Thyroid gland (tissue), 4 donors: ENCODE results near the gene SLX4. TPM values are rescaled to one million over a fixed set of nuclear protein-coding genes. Genes with fewer than 3 reads are reported as not detected.

ENCODE experiments used
- DNase-seq, 2 donors: peaks; one replicate each; pipeline ENCODE4 v3.0.0-alpha.2; 2019
- H3K27ac ChIP-seq, 3 donors: fragments of 200-600 bp; sonication (generic); 1 replicate in 2 of 3; 2 replicates in 1 of 3; pipeline ENCODE4 v1.5.1; 2016 to 2019; ENCODE audit warnings: mild to moderate bottlenecking in 1 of 3, moderate library complexity in 1 of 3
- H3K27me3 ChIP-seq: fragments of 200-600 bp; sonication (generic); one replicate; pipeline ENCODE4 v1.5.1; 2019
- H3K36me3 ChIP-seq, 2 donors: fragments of 200-600 bp; sonication (generic); one replicate each; pipeline ENCODE4 v1.5.1; 2016 to 2019
- H3K4me1 ChIP-seq, 2 donors: fragments of 200-600 bp; sonication (generic); one replicate each; pipeline ENCODE4 v1.5.1; 2017 to 2019
- H3K4me3 ChIP-seq, 3 donors: fragments of 200-600 bp; sonication (generic); replicated peaks in 1 of 3; 1 replicate in 2 of 3; 2 replicates in 1 of 3; pipeline ENCODE4 v1.5.1; 2016; ENCODE audit warnings: mild to moderate bottlenecking in 1 of 3
- H3K9me3 ChIP-seq: fragments of 200-600 bp; sonication (generic); one replicate; pipeline ENCODE4 v1.5.1; 2017
- POLR2A ChIP-seq, 2 donors: fragments of 450-650 bp; IDR thresholded peaks; one replicate each; pipeline ENCODE4 v1.6.1; 2017; ENCODE audit warnings: antibody characterized with exemption in 2 of 2, mild to moderate bottlenecking in 2 of 2, moderate library complexity in 1 of 2
- WGBS, 2 donors: methylation state at CpG; one replicate each; pipeline ENCODE4 v1.1.5; 2017; 5-methylcytosine and 5-hydroxymethylcytosine counted together
- intact Hi-C: fragments of 100-400 bp; cut with DNase I; formaldehyde crosslinking; loops from one replicate; pipeline ENCODE4 v1.15.1; 2023
- total RNA-seq, 4 donors: library from RNA; depleted of rRNA; stranded (reverse); fragments of >200 nt; gene quantifications; one replicate each; pipeline ENCODE4 v1.2.3, GENCODE V29; 2016
- TF ChIP-seq, protein P1 (sequence below), 6 experiments: fragments of 200-600 bp in 3 of 6; fragments of 450-650 bp in 3 of 6; sonication (generic) in 3 of 6; IDR thresholded peaks; one replicate each; pipeline ENCODE4 v1.5.1; 2016 to 2019; ENCODE audit warnings: antibody characterized with exemption in 6 of 6, mild to moderate bottlenecking in 2 of 6, inconsistent platforms in 1 of 6, moderate library complexity in 1 of 6

The SLX4 gene
- total RNA-seq, 4 donors from 2014 or later, result 2.7 to 4.9 (median 4.5) TPM

DNA sequence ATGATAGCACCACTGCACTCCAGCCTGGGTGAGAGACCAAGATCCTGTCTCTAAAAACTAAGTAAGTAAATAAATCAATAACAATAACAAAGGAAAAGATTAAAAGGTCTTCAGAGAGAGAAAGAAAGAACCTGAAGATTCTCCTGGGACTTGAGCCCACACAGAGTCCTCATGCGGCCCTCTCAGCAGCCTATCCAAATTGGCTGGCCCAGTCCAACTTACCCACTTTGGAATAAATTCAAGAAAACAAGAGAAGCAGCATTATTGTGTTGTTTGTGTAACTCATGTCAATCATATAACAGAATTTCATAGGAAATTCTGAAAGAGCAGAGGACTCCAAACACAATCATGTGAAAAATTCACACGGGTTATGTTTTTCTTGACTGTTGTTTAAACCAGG is 3.8 kb downstream of the SLX4 start:
- DNase-seq, result no peak
- no peaks in the 10 kb centered on the region for H3K27me3 ChIP-seq
- 85 to 88% methylated on average over 2 of the region's 2 CpGs for WGBS, 2 donors
- intact Hi-C loops, result no loop called here
- H3K4me1 ChIP-seq, result peaks cover 7 to 19% of the 10 kb centered on the region in 2 donors
- H3K4me3 ChIP-seq, result no peak overlapping the region
- no peaks in the 10 kb centered on the region for H3K9me3 ChIP-seq
- H3K27ac ChIP-seq, result no peak overlapping the region
- peaks cover 0 to 5% of the 10 kb centered on the region in 2 donors for H3K36me3 ChIP-seq
- TF ChIP-seq, protein P1, sequence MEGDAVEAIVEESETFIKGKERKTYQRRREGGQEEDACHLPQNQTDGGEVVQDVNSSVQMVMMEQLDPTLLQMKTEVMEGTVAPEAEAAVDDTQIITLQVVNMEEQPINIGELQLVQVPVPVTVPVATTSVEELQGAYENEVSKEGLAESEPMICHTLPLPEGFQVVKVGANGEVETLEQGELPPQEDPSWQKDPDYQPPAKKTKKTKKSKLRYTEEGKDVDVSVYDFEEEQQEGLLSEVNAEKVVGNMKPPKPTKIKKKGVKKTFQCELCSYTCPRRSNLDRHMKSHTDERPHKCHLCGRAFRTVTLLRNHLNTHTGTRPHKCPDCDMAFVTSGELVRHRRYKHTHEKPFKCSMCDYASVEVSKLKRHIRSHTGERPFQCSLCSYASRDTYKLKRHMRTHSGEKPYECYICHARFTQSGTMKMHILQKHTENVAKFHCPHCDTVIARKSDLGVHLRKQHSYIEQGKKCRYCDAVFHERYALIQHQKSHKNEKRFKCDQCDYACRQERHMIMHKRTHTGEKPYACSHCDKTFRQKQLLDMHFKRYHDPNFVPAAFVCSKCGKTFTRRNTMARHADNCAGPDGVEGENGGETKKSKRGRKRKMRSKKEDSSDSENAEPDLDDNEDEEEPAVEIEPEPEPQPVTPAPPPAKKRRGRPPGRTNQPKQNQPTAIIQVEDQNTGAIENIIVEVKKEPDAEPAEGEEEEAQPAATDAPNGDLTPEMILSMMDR (IDR thresholded peaks at IDR 0.05), result no peak
- TF ChIP-seq POLR2A (IDR thresholded peaks at IDR 0.05), result no peak

DNA sequence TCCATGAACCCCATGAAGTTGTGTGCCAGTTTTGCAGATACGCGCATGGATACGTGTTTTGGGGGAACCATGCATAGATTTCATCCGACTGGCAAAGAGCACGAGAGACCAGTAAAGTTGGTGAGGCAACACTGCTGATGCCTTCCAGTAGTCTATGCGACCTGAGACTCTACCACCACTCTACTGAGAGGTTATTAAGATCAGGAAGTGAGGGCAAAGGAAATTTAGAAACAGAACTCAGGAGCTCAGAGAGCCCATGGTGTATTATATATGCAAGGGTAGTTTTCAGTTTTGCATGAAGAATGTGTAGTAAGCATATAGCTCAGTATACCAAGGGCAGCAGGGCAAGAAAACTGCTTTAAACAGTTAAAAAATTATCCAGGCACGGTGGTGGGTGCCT is 4.2 kb downstream of the SLX4 start:
- TF ChIP-seq, protein P1 (IDR thresholded peaks at IDR 0.05), result no peak
- no peak for TF ChIP-seq POLR2A (IDR thresholded peaks at IDR 0.05)
- Histone ChIP-seq H3K4me3 (no peak overlapping the region), H3K36me3 (peaks cover under 1 to 7% of the 10 kb centered on the region in 2 donors), H3K27ac (no peak overlapping the region), H3K4me1 (peaks cover 3 to 14% of the 10 kb centered on the region in 2 donors), H3K9me3 (no peaks in the 10 kb centered on the region), H3K27me3 (no peaks in the 10 kb centered on the region)
- intact Hi-C loops, result no loop called here
- 92 to 95% methylated on average over 7 of the region's 7 CpGs for WGBS, 2 donors
- no peak for DNase-seq

DNA sequence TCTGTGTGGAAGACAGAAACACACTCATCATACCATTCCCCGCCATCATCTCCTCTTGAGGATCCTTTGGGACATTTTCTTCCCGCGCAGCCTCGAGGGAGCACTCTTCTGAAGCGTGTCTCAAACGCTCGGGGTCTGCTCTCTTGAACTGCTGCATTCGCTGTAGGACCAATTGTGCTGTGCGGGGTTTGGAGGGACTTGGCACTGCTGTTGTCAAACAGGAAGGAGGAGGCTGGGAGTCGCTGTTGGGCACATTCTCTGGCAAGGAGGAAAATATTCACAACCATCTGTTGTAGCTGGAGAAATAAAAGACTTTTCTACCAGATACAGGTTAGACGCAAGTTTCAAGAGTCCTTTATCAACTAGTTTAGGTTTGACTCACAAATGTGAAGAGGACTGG is 5.0 kb downstream of the SLX4 start:
- Histone ChIP-seq H3K9me3 (no peaks in the 10 kb centered on the region), H3K36me3 (peaks cover 7 to 8% of the 10 kb centered on the region in 2 donors), H3K27ac (no peak overlapping the region), H3K4me3 (no peak overlapping the region), H3K27me3 (no peaks in the 10 kb centered on the region), H3K4me1 (peaks cover 3 to 13% of the 10 kb centered on the region in 2 donors)
- 82 to 91% methylated on average over 11 of the region's 11 CpGs for WGBS, 2 donors
- no peak for TF ChIP-seq POLR2A (IDR thresholded peaks at IDR 0.05)
- TF ChIP-seq, protein P1 (IDR thresholded peaks at IDR 0.05), result no peak
- intact Hi-C loops, result no loop called here
- no peak for DNase-seq

DNA sequence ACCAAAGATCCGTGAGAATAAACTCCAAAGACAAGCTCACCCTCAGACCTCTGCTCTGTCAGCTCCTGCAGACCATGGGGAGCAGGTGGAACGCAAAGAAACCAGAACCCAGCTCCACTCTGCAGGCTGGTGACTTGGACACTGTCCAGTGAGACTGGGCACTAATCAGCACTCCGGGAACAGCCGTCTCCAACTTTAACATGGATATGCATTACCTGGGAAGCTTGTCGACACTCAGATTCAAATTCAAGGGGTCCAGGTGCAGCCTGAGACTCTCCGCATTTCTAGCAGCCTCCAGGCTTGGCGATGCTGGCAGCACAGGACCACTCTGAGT is 9.1 kb downstream of the SLX4 start:
- DNase-seq, result no peak

DNA sequence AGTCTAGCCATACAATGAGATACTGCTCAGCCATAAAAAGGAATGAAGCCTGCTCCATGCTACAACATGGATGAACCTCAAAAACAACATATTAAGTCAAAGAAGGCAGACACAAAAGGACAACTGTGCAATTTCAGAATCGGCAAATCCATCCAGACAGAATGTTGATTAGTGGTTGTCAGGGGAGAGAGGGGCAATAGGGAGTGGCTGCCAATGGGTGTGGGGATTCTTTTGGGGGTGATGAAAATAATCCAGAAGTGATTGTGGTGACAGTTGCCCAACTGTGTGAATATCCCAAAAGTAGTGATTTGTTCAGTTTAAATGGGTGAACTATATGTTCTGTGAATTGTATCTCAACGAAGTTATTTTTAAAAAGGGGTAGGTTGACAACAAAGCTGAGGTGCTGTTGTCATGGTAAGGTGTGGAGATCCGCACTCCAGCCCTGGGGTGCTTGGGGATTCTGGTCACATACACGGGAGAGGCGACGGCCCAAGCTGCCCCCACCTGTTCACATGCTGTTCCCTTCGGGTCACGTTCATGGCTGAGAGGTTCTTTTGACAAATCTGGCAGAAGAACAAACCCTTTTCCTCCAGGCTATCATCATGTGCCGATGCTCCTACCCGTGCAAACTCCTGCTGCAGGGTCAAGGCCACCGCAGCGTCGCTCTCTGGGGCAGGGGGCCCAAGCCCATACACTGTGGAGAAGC is 9.6 kb downstream of the SLX4 start:
- no peaks in the 10 kb centered on the region for H3K9me3 ChIP-seq
- no peak overlapping the region for H3K27ac ChIP-seq
- H3K27me3 ChIP-seq, result no peaks in the 10 kb centered on the region
- H3K4me3 ChIP-seq, result no peak overlapping the region
- H3K4me1 ChIP-seq, result no peaks in the 10 kb centered on the region
- peaks cover 7 to 16% of the 10 kb centered on the region in 2 donors for H3K36me3 ChIP-seq
- TF ChIP-seq, protein P1 (IDR thresholded peaks at IDR 0.05), result no peak
- TF ChIP-seq POLR2A (IDR thresholded peaks at IDR 0.05), result no peak
- WGBS, 2 donors, result 92% methylated on average over 11 to 13 of the region's 13 CpGs
- intact Hi-C loops, result no loop called here
- no peak for DNase-seq

More for the DNA sequence above, 9.1 kb downstream of the SLX4 start:
- Histone ChIP-seq H3K27ac (no peak overlapping the region), H3K4me1 (no peaks in the 10 kb centered on the region), H3K36me3 (peaks cover 7 to 16% of the 10 kb centered on the region in 2 donors), H3K9me3 (no peaks in the 10 kb centered on the region), H3K27me3 (no peaks in the 10 kb centered on the region), H3K4me3 (no peak overlapping the region)
- intact Hi-C loops, result no loop called here
- TF ChIP-seq, protein P1 (IDR thresholded peaks at IDR 0.05), result no peak
- no peak for TF ChIP-seq POLR2A (IDR thresholded peaks at IDR 0.05)
- 98 to 99% methylated on average over 7 of the region's 7 CpGs for WGBS, 2 donors
